ENCODE data around the gene PHOX2B.

PHOX2B gene

DNA sequence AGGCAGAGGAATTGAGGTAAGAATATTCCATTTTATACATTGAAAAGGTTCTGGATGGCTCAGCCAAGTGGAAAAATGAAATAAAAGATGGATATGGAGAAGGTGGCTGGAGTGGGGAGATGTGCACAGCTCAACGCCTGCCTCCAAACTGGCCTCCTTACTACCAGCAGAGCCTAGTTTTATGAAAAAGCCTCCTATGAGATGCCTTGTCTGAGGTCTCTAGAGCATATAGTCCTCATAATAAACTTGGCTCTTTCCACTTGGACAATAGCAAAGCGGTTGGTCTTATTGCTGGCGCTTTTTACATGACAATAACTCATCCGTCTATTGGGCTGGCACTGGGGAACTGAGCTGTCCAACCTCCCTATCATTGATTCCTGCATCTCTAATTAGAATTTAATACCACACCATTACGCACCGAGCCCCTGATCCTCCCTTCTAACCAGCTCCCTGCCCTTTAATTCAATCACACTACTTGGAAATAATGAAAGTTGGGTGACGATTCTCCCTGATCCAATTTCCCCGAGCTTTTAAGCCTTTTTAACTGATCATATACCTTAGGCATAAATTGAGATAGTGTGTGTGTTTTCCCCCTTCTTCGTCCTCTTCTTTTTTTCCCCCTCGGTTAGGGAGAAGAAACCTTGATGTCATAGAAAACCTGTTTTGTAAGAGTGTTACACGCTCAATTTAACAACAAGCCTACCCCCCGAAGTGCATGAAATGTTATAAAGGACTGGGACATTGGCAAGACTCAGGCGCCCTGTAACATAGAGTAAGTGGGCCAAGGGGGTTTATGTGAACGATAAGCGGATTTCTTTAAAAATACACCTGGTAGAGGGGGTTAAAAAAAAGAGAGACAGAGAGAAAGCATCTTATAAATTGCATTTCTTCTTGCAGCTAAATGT is at the start of gene PHOX2B:
TSS of gene PHOX2B (minus strand) at position 155 of the 905 bp plus-strand sequence. CDS start at position 40, 115 bp downstream.
- DNase-seq, result no peak

DNA sequence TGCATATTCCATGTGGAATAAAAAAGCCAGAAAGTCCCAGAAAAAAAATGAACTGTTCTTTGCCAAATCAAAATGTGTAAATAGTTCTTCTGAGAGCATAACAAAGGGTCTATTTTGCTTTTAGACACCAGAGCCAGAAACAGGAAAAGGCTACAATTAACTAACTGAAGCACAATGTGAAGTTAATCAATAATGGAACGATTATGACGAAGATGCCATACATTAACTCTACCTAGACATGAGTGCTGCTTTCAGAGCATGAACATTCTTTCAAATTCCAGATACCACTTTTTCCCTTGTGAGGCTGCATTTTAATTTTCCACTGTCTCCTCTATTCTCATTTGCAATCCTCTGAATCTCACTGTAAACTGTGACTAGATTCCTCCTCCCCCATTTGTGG is 48.7 kb upstream of the PHOX2B start:
- no peak for DNase-seq

DNA sequence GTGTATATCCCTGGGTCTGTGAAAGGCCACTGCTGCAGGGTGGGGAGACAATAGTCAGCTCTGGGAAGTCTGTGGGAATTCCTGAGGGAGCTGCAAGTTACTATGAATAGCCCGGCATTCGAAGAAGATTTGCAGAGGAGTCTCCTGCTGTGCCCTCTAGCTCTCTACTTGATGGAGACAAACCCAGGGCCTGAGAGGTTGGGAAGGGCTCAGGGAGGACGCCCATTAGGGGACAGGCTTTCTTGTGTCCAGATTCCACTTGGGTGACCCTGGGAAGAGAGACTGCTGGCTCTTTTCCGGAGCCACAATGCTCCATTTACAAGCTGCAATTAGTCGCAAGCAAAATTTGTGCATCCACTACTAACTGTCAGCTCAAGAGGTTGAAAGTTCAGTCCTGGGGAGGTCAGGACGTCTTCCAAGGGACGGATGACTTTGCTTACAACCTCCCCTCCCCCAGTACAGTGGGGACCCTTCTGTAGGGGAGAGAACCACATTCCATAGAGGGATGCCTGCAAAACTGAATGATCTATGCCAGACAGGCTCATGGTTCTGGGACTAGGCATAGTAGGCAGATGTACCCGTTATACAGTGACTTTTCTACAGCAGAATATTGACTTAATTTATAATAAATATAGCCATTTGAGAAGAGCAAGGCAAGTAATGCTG is 48.2 kb upstream of the PHOX2B start:
- no peak for DNase-seq

DNA sequence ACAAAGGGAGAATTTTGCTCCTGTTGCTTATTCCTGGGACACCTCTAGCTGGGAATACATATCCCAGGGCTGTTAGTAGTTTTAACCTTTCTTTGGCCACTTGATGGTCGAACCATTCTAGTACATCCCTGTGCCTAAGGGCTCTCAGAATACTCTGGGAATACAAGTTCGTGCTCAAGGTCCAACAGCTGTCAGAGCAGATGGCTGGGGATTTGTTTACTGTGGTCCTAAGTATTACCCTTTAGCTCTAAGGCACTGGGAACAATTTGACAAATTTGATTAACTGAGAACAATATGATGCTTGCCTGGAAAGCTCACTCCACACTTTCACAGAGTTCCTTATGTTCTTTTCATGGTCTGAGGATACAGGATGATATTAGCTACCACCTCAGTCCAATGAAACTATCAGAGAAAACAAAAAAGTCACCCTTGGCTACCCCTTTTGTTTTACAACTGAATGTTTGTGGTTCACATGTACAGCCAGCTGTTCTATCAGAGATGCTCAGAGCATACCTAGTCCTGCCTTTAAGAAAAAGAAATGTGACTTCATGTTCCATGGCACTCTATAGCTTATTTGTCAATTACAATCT is 47.4 kb upstream of the PHOX2B start:
- DNase-seq, result no peak

DNA sequence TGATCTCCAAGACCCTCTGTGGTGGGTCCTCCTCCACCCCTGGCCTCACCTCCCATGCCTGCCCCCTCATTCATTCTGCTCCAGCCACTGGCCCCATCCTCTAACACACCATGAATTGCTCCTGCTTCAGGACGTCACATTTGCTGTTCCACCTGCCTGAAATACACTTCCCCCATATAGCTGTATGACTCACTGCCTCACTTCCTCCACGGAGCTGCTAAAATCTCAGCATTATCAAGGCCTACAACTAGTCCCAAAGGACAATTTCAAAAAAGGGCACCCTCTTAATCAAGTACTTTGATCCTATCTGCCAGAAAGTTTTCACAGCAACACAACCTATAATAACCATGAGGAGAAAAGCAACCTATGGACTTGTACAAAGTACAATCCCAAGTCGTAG is 43.6 kb upstream of the PHOX2B start:
- no peak for DNase-seq

DNA sequence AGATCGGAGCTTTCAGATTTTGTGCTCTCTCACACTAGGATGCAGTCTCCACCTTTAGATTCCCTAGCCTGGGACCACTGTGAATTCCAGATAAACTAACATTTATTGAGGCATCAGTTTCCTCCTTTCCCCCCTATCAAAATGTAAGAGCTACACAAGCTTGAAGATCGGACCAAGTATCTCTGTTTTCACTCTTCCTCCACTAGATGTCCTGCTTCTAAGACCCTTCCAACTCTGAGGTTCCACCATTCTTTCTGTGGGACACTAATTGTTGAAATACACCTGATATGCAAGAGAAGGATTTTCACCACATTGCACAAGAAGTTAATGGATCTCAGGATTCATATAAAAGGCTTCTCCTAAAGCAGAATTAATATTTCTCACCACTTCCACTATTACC is 43.0 kb upstream of the PHOX2B start:
- DNase-seq, result no peak

DNA sequence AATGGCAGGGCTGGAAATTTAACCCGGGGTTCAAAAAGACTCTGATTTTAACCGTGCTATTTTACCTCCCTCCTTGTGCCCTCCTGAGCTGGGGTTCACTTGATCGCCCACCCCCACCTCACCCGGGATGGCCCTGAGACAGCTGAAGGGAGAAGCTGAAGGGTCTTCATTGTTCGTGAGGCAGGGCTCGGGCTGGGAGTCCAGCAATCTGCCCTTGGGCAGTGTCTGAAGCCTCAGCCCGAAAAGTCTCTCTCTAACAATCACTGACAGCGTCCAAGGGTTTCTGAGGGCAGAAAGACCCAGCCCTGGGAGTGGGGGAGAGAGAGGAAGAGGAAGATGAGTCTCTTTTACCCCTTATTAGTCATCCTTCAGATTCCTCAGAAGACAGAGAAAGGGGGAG is 39.4 kb upstream of the PHOX2B start:
- no peak for DNase-seq

DNA sequence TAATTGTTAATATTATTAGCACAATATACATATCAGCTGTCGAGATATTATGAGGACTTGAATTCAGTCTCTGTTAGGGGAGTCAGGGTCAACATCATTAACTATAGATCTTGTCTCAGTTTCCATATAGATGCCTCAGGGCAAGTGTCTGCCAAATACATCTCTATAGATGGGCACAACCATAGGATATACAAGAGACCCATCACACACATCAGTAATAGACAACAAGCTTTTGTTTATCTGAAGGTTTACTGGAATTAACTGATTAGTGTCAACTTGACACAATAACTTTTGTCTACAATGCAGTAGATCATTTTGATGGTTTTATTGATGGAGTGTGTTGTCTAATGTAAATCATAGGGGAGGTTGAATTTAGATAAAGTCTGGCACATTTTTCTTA is 37.1 kb upstream of the PHOX2B start:
- DNase-seq, result no peak

DNA sequence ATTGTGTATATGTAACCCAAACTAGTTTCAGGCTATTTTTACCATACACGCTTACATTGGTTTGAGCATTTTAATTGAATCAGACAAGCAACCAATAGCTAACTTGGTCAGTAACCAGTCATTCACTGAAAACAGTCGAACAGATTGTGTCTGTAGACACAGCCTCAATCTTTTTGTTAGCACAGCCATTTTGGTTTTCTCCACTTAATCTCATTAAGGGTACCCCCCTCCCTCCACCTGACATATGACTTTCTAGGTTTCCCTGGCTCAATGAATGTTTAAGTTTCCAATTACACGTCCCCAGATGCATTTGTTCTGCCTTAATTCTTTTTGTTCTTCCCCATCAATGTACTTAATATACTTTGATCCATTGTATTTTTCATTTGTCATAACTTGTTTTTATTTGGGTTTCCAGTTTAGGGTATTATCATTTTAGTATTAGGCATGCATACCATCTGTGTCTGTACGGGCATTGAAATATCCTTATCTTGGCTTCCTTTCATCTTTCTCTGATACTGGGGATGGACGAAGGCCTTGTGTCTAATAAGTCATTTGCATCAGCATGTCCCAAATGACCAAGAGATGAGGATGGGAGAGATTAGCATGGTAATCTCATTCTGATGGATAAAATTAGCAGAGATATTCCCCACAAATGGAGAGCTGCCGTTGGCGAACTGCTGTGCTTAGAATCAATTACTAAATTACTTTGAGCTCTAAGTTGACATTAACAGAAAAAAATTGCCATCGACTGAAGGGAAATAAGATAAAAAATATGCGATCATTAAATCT is 35.9 kb upstream of the PHOX2B start:
- no peak for DNase-seq

DNA sequence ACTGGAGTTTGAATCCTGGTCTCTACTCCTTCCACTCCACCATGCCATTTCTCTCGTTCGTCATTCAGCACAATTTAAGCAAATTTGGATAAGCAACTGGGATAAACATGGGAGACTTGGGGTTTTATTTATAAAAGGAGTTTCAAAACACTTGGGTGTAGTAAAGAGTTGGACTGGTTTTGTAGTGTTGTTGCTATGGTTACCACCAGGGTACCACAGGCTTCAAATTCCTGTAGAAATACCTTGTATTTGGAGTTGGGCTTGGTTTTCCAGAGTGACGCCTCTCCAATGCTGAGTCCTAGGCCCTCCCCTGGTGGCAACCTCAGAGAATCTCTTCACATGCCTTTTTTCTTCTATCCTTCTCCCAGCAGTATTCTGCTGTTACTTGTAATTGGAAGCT is 27.9 kb upstream of the PHOX2B start:
- no peak for DNase-seq

DNA sequence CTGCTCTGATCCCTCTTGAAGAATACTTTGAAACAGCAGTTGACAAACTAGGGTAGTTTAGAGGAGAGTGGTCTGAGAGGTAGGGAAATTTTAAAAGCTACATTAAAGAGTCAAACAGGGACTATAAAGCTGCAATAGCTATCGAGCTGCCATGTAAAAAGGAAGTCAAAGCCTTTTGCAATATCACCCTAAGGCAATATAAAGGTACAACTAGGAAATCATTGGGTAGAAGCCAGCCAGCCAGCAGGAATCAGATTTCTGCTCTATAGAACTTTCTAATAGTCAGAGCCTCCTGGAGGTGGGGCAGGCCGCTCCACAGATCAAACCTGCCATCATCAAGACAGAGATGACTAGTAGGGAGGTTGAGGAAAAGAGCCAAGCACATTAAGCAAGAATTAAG is 15.2 kb upstream of the PHOX2B start:
- no peak for DNase-seq

DNA sequence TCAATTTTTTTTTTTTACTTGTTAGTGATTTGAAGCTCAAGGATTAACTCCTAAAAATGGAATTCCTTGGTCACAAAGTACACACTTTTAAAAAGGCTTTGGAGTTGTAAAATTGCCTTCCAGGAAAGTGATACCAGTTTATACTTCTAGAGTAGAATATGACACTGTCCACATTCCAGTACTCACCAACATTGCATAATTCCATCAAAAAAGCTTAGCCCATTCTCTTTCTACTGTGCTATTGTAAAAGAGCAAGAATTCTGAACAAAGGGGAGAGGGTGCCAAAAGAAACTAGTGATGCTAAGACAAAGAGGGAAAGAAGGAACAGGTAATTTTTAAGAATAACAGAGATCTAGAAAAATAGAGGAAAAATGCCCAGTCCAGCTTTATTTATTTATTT is 10.4 kb upstream of the PHOX2B start:
- DNase-seq, result no peak

DNA sequence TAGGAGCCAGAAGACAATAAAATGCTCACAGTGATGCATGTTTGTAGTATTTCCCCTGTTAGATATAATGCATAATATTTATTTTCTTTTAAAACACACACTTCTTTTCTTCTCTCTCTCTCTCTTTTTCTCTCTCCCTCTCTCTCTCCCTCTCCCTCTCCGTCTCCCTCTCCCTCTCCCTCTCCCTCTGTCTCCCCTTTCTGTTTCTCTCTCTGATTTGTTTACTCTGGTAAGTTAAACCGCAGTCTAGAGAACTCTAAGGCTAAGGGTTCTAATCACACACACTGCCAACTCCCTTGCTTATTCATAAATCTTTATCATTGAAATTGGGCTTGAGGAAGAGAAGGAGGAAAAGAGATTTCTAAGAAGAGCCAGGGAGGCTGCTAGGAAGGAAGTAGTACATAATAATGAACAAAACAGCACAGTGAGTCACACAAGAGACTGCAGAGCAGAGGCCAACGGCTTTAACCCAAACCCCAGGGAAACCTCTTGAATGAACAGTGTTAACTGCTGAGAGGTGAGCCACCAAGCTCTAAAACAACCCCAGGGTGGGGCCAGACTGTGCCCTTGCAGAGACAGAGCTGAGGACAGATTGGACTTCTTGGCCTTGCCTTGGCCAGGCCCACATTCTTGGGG is 9.1 kb upstream of the PHOX2B start:
- no peak for DNase-seq

DNA sequence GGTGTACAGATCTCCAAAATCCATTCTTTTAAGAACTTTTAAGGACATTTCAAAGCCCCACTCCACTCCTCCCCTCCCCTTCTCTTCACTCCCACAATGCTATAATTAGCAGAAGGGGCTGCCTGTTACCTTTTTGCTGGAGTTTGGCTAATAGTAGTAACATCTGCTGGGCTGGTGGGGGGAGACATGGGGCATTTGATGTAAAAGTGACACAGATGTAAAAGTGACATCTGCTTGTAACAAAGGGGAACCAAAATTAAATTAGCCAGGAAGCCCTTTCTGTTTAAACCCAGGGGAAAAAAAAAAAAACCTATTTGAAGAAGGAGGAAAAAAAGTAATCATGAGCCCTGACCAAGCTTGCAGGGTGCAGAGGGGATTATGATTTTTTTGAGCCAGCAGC is 5.4 kb upstream of the PHOX2B start:
- no peak for DNase-seq

DNA sequence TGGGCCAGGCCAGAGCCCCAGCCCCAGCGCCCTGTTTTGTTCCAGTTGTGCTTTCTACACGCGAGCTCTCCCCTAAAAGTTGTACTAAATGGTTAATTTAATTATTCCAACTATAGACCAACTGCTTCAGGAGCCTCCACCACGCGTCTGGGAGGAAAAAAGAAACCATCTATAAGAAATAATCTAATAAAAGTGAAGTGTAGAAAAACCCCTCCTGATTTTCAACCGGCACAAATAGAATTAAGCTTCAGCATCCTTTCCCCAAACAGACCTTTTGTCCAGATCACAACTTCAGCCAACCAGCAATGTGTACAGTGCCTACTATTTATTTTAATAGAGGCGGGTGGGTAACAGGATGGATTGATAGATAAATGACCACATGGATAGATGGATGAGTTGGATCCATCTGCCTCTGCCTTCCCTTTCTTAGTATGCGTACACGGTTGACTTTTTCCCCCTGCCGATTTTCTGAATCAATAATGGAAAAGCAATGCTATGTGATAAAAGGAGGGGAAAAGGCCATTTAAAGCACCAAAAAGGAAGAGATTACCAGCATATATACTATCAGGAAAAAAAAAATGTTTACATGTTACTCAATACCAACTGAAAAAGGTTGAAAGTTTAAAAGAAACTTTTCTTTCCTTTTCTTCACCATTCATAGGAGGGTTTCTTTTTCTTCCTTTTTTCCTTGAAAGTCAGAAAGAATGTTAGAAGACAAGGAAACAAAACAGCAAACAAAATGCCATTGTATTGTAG is 3.7 kb upstream of the PHOX2B start:
- no peak for DNase-seq

DNA sequence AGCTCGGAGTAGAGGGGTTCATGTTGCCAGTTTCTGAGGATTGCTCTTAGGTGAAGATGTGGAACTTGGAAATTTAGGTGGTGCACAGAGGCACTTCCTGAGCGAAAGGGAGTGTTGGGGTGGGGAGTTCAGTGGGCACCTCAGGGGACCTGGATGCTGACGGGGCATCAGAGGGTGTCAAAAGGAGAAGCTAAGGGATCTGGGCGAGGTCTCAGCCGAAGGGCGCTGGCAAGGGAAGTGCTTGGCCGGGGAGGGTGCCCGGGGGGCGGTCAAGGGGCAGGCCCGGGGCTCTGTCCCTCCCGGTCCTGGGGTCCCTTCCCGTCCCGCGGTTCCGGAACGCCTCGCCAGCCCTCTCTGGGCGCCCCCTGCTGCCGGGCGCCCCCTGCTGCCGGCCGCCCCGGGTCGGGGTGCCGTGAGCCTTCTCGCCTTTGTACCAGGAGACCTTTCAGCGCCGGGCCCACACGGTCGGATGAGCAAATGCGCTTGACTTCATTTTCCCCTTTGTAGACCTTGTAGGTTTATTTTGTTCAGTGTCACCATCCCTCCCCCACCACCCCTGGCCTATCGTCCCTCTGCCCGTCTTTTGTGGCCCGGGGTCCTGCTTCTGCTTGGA is 3.0 kb upstream of the PHOX2B start:
- no peak for DNase-seq

DNA sequence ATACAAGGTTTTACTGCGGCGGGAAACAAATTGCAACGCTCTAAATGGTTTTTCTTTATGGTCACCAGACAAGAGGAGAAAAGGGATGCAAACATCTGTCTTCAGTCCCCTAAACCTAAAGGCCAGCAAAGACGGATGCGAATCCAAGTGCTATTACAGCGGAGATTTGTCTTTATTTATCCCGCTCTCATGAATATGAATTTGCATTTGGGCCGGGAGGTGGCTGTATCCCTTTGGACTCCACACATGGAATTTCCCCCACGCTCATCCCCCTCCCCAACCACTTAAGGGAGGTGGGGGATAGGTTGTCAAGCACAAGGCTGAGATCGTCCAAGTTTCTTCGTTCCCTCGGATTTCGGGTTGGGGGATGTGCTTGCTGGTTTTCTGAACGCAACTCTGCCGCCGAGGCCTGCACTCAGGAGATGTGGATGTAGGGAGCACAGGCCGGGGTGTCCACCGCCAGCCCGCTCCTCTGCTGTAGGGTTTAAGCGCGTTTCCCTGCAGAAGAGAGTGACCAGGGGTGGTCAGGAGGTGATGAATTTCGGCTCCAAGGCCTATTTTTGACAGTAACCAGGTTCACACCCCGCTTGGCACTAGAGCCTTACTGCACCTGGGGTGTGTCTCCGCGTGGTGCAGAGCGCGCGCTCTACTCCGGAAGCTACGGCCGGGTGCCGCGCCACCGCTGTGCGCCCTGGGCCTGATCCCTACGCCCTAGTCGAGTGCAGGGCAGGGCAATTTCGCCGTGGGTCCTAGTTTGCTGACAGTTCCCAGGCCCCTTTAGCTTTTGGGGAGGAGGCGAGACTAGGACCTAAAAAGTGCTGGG is 2.3 kb upstream of the PHOX2B start:
- DNase-seq, result no peak

DNA sequence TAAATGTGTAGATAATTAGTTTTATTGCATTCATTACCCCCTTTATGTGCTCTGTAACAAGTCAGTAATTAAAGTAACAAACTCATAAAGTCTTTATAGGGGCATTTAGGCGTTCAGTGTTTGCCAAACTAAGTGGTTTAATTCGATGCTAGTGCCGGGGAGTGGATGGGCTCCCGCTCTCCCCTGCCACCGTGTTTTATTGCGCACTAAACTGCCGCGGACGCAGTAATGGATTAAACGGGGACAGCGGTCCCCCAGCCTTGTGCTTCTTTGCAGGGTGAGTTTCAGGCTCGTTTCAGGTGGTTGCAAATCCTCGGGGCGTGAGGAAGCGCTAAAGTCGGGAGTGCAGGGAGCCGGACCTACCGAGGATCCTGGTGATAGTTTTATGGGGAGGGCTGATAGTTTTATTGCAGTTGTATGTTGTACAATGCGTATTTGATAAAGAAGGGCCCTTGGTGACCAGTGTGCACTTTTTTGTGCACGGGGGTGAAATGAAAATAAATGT is 1.6 kb upstream of the PHOX2B start:
- no peak for DNase-seq

DNA sequence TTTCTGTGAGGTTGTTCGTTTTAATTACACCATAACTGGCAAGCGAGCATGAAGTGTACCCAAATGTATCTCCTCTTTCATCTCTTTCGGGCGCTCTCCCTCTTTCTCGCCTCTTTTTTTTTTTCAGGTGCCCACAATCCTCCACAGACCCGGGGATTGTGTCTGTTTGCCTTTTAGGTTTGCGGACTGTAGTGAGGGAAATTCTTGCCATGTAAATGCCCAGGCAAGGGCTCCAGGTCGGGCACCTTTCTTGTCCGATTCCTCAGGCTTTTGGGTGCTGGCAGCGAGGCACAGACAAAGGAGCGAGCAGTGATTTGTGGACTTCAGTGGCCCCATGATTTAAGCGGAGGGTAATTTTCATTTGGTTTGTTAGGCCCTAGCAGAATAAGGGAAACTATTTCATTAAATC is 1.1 kb upstream of the PHOX2B start:
- DNase-seq, result no peak

DNA sequence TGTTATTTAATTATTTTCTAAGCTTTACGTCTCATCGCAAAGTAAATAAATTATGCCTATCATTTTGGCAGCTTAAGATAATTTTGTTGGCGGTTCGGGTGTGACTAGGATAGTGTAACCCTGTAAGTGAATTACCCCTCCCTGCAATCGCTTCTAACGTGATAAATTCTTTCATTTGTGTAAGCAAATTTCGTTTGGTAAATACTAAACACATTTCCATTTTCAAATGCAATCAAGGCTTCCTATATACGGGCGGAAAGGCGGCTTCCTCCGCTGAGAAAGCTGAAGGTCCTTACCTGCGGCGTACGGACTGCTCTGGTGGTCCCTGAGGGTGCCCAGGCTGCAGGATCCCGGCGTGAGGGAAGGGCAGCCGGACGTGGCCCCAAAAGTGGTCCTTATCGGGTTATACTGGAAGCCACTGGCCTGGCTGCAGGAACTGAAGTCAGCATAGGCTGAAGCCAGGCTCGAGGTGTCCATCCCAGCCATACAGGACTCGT is 403 bp downstream of the PHOX2B start:
- DNase-seq, result no peak
